Measurements from ENCODE around the gene CYB561D1. TPM values are rescaled to one million over a fixed set of nuclear protein-coding genes. Genes with fewer than 3 reads are reported as not detected.

Gene CYB561D1
- total RNA-seq, 1 donor from 2014 or later = 7.8 TPM

- Mint-ChIP-seq H3K9me3 (ENCODE audit: unreplicated experiment) (no peaks in the 10 kb centered on the region), H3K4me1 (ENCODE audit: unreplicated experiment) (peaks cover 7% of the 10 kb centered on the region)
- peak; percentile 95 for DNase-seq (ENCODE audit: low spot score)
Measured at GRCh38 chr1:109483672-109484518, 10.0 kb upstream of the CYB561D1 start, which contains the start of gene ATXN7L2. ATXN7L2 (plus strand) TSS chr1:109483905; CDS start chr1:109483954, 49 bp downstream.

GRCh38 chr1:109484519-109484975, 9.3 kb upstream of the CYB561D1 start:
- no peak for TF ChIP-seq CTCF (IDR thresholded peaks at IDR 0.05; ENCODE audit: unreplicated experiment)
- Mint-ChIP-seq H3K9me3 (ENCODE audit: unreplicated experiment) (no peaks in the 10 kb centered on the region), H3K4me3 (ENCODE audit: unreplicated experiment) (peak overlapping the region; percentile 90), H3K4me1 (ENCODE audit: unreplicated experiment) (peaks cover 7% of the 10 kb centered on the region), H3K27me3 (ENCODE audit: unreplicated experiment) (peaks cover 25% of the 10 kb centered on the region), H3K36me3 (ENCODE audit: low read depth, unreplicated experiment) (peaks cover 9% of the 10 kb centered on the region), H3K27ac (ENCODE audit: unreplicated experiment) (peak overlapping the region; percentile 87)
- no peak for DNase-seq (ENCODE audit: low spot score)

More at GRCh38 chr1:109483672-109484518, 10.0 kb upstream of the CYB561D1 start, which contains the start of gene ATXN7L2:
- no peak for TF ChIP-seq CTCF (IDR thresholded peaks at IDR 0.05; ENCODE audit: unreplicated experiment)
- Mint-ChIP-seq H3K4me3 (ENCODE audit: unreplicated experiment) (peak within 1 kb of the TSS; percentile 90), H3K27ac (ENCODE audit: unreplicated experiment) (peak within 1 kb of the TSS; percentile 87), H3K36me3 (ENCODE audit: low read depth, unreplicated experiment) (peaks cover 9% of the 10 kb centered on the region), H3K27me3 (ENCODE audit: unreplicated experiment) (peaks cover 25% of the 10 kb centered on the region)

- peaks cover 25% of the 10 kb centered on the region for H3K27me3 Mint-ChIP-seq (ENCODE audit: unreplicated experiment)
- H3K4me1 Mint-ChIP-seq (ENCODE audit: unreplicated experiment) = peaks cover 7% of the 10 kb centered on the region
- peak overlapping the region; percentile 90 for H3K4me3 Mint-ChIP-seq (ENCODE audit: unreplicated experiment)
- TF ChIP-seq CTCF (IDR thresholded peaks at IDR 0.05; ENCODE audit: unreplicated experiment) = no peak
- H3K27ac Mint-ChIP-seq (ENCODE audit: unreplicated experiment) = peak overlapping the region; percentile 87
- H3K36me3 Mint-ChIP-seq (ENCODE audit: low read depth, unreplicated experiment) = peaks cover 9% of the 10 kb centered on the region
- H3K9me3 Mint-ChIP-seq (ENCODE audit: unreplicated experiment) = no peaks in the 10 kb centered on the region
- DNase-seq (ENCODE audit: low spot score) = no peak
Measured at GRCh38 chr1:109485001-109485400, 8.9 kb upstream of the CYB561D1 start.

- Mint-ChIP-seq H3K27ac (ENCODE audit: unreplicated experiment) (no peak overlapping the region), H3K9me3 (ENCODE audit: unreplicated experiment) (no peaks in the 10 kb centered on the region), H3K4me1 (ENCODE audit: unreplicated experiment) (peaks cover 7% of the 10 kb centered on the region), H3K27me3 (ENCODE audit: unreplicated experiment) (peaks cover 28% of the 10 kb centered on the region), H3K4me3 (ENCODE audit: unreplicated experiment) (no peak overlapping the region), H3K36me3 (ENCODE audit: low read depth, unreplicated experiment) (no peaks in the 10 kb centered on the region)
- TF ChIP-seq CTCF (IDR thresholded peaks at IDR 0.05; ENCODE audit: unreplicated experiment) = no peak
- DNase-seq (ENCODE audit: low spot score) = no peak
Measured at GRCh38 chr1:109487261-109487660, 6.6 kb upstream of the CYB561D1 start.

GRCh38 chr1:109488201-109488600, 5.7 kb upstream of the CYB561D1 start:
- Mint-ChIP-seq H3K9me3 (ENCODE audit: unreplicated experiment) (no peaks in the 10 kb centered on the region), H3K4me3 (ENCODE audit: unreplicated experiment) (no peak overlapping the region), H3K36me3 (ENCODE audit: low read depth, unreplicated experiment) (no peaks in the 10 kb centered on the region), H3K4me1 (ENCODE audit: unreplicated experiment) (peaks cover 7% of the 10 kb centered on the region), H3K27me3 (ENCODE audit: unreplicated experiment) (peaks cover 24% of the 10 kb centered on the region), H3K27ac (ENCODE audit: unreplicated experiment) (no peak overlapping the region)
- TF ChIP-seq CTCF (IDR thresholded peaks at IDR 0.05; ENCODE audit: unreplicated experiment) = no peak
- no peak for DNase-seq (ENCODE audit: low spot score)
